AG09309 (cell line): ENCODE measurements around the gene AZU1.
"Not testable (repeated sequence)": the region's sequence is repeated elsewhere in the genome, so short reads cannot be mapped to it uniquely, and the experiment has no call there.

ENCODE experiments used
- DNase-seq: peaks from one replicate; pipeline ENCODE4 v3.0.0-alpha.2; 2010; ENCODE audit warnings: low read depth
- H3K4me3 ChIP-seq: 2 replicates; pipeline ENCODE4 v1.5.1; 2011; ENCODE audit warnings: mild to moderate bottlenecking, low read depth, low read length, moderate library complexity; ENCODE audit not compliant: control insufficient read depth
- CTCF ChIP-seq: IDR thresholded peaks from 2 replicates; pipeline ENCODE4 v1.5.1; 2011; ENCODE audit warnings: mild to moderate bottlenecking, low read depth, low read length, inconsistent platforms; ENCODE audit not compliant: insufficient read depth, control insufficient read depth; ENCODE audit errors: missing control alignments

Gene AZU1

GRCh38 chr19:814152-815078, 13.2 kb upstream of the AZU1 start:
- no peak overlapping the region for H3K4me3 ChIP-seq
- DNase-seq = no peak
- no peak for TF ChIP-seq CTCF

GRCh38 chr19:815079-815774, 12.4 kb upstream of the AZU1 start:
- H3K4me3 ChIP-seq = no peak overlapping the region
- DNase-seq = no peak
- no peak for TF ChIP-seq CTCF

- no peak overlapping the region for H3K4me3 ChIP-seq
These were observed 11.7 kb upstream of the AZU1 start for GRCh38 chr19:815775-816499.

GRCh38 chr19:816500-816857, 11.2 kb upstream of the AZU1 start:
- no peak overlapping the region for H3K4me3 ChIP-seq
- no peak for DNase-seq
- no peak for TF ChIP-seq CTCF

More at GRCh38 chr19:815775-816499, 11.7 kb upstream of the AZU1 start:
- DNase-seq = no peak
- TF ChIP-seq CTCF = no peak

- not testable (repeated sequence) for H3K4me3 ChIP-seq, DNase-seq
These were observed 7.4 kb upstream of the AZU1 start for GRCh38 chr19:820212-820611.

GRCh38 chr19:821231-821824, 6.3 kb upstream of the AZU1 start:
- peak overlapping the region; percentile 28 for H3K4me3 ChIP-seq
- no peak for DNase-seq
- TF ChIP-seq CTCF = no peak
